Liver (tissue), 3 donors: Measurements from ENCODE around the gene APOBEC3B.
"Not testable (repeated sequence)": the region's sequence is repeated elsewhere in the genome, so short reads cannot be mapped to it uniquely, and the experiment has no call there.

Source experiments
- CTCF ChIP-seq: fragments of 150-350 bp; IDR thresholded peaks from 2 replicates; pipeline ENCODE4 v1.5.1; 2017; ENCODE audit warnings: improper control_type of control experiment, low read depth, low read length; ENCODE audit not compliant: missing input control
- EGR1 ChIP-seq, 2 donors: IDR thresholded peaks; 2 replicates each; pipeline ENCODE4 v1.6.1; 2016 to 2018; ENCODE audit warnings: antibody characterized with exemption in 2 of 2, low read depth in 2 of 2
- GABPA ChIP-seq, 2 donors: IDR thresholded peaks in 1 of 2; conservative IDR thresholded peaks in 1 of 2; 2 replicates each; pipeline ENCODE4 v1.6.1; 2016; ENCODE audit warnings: antibody characterized with exemption in 2 of 2, mild to moderate bottlenecking in 1 of 2, moderate library complexity in 1 of 2
- HNF4A ChIP-seq, 2 donors: conservative IDR thresholded peaks; 2 replicates each; pipeline ENCODE4 v1.6.1; 2016; ENCODE audit warnings: antibody characterized with exemption in 2 of 2, mild to moderate bottlenecking in 2 of 2
- JUND ChIP-seq, 2 donors: IDR thresholded peaks; 2 replicates each; pipeline ENCODE4 v1.6.1; 2016; ENCODE audit warnings: antibody characterized with exemption in 2 of 2
- MAX ChIP-seq: IDR thresholded peaks from 2 replicates; pipeline ENCODE4 v1.6.1; 2016; ENCODE audit warnings: antibody characterized with exemption
- RAD21 ChIP-seq, 2 donors: IDR thresholded peaks; 2 replicates each; pipeline ENCODE4 v1.6.1; 2016; ENCODE audit warnings: antibody characterized with exemption in 2 of 2, mild to moderate bottlenecking in 2 of 2
- REST ChIP-seq: IDR thresholded peaks from 2 replicates; pipeline ENCODE4 v1.6.1; 2016; ENCODE audit warnings: antibody characterized with exemption, mild to moderate bottlenecking
- RXRA ChIP-seq, 2 donors: IDR thresholded peaks; 2 replicates each; pipeline ENCODE4 v1.6.1; 2017 to 2018; ENCODE audit warnings: antibody characterized with exemption in 2 of 2, mild to moderate bottlenecking in 1 of 2
- SP1 ChIP-seq: IDR thresholded peaks from 2 replicates; pipeline ENCODE4 v1.6.1; 2018; ENCODE audit warnings: antibody characterized with exemption, mild to moderate bottlenecking
- TAF1 ChIP-seq: conservative IDR thresholded peaks from 2 replicates; pipeline ENCODE4 v1.6.1; 2016; ENCODE audit warnings: antibody characterized with exemption, mild to moderate bottlenecking
- YY1 ChIP-seq: IDR thresholded peaks from 2 replicates; pipeline ENCODE4 v1.6.1; 2016; ENCODE audit warnings: antibody characterized with exemption, mild to moderate bottlenecking
- donor health status: healthy.
- donor health status: healthy.

GRCh38 chr22:38992871-38993371, 10.8 kb downstream of the APOBEC3B start:
- not testable (repeated sequence) for TF ChIP-seq CTCF; EGR1 (IDR thresholded peaks at IDR 0.05; ENCODE audit: low read depth in 2 of 2); GABPA (IDR thresholded peaks at IDR 0.05 in 1 of 2, conservative IDR thresholded peaks at IDR 0.05 in 1 of 2); TAF1; JUND (IDR thresholded peaks at IDR 0.05); REST; SP1; RXRA (IDR thresholded peaks at IDR 0.05); HNF4A (conservative IDR thresholded peaks at IDR 0.05); YY1; MAX; RAD21 (IDR thresholded peaks at IDR 0.05)
